ENCODE measurements around the gene SLIT3. TPM values are rescaled to one million over a fixed set of nuclear protein-coding genes. Genes with fewer than 3 reads are reported as not detected.

SLIT3 gene
- total and polyA plus RNA-seq, 4 donors, result 18.1 to 22.5 (median 19.5) TPM

- H3K36me3 ChIP-seq (ENCODE audit: control insufficient read depth, insufficient read depth, low read length), result no peaks in the 10 kb centered on the region
- no peak overlapping the region for H3K4me3 ChIP-seq (ENCODE audit: low read depth, low read length)
- H3K4me1 ChIP-seq (ENCODE audit: control insufficient read depth, insufficient read depth, low read length), result peaks cover 2% of the 10 kb centered on the region
- H3K27me3 ChIP-seq (ENCODE audit: control insufficient read depth, insufficient read depth, low read length), result no peaks in the 10 kb centered on the region
- 20% methylated on average over 1 of the region's 3 CpGs for WGBS (ENCODE audit: insufficient coverage)
- peak in 2 of 6 donors; percentile 20 to 55 for DNase-seq (ENCODE audit: low read depth in 4 of 6, low spot score in 6 of 6)
- H3K9me3 ChIP-seq (ENCODE audit: control insufficient read depth, insufficient read depth, low read length), result no peaks in the 10 kb centered on the region
- no peak overlapping the region for H3K27ac ChIP-seq (ENCODE audit: low read depth, low read length)
Observed at GRCh38 chr5:168656633-168657032, 644.3 kb downstream of the SLIT3 start.

GRCh38 chr5:168655316-168655715, 645.6 kb downstream of the SLIT3 start:
- no peak overlapping the region for H3K4me3 ChIP-seq (ENCODE audit: low read depth, low read length)
- H3K9me3 ChIP-seq (ENCODE audit: control insufficient read depth, insufficient read depth, low read length), result no peaks in the 10 kb centered on the region
- H3K4me1 ChIP-seq (ENCODE audit: control insufficient read depth, insufficient read depth, low read length), result no peaks in the 10 kb centered on the region
- no peak for DNase-seq (ENCODE audit: low read depth in 4 of 6, low spot score in 6 of 6)
- no peaks in the 10 kb centered on the region for H3K36me3 ChIP-seq (ENCODE audit: control insufficient read depth, insufficient read depth, low read length)
- no peak overlapping the region for H3K27ac ChIP-seq (ENCODE audit: low read depth, low read length)
- H3K27me3 ChIP-seq (ENCODE audit: control insufficient read depth, insufficient read depth, low read length), result no peaks in the 10 kb centered on the region
- WGBS (ENCODE audit: insufficient coverage), result no CpG with 5 or more reads among the region's 5 CpGs

GRCh38 chr5:168654211-168654721, 646.7 kb downstream of the SLIT3 start:
- H3K27ac ChIP-seq (ENCODE audit: low read depth, low read length), result peak overlapping the region; percentile 20
- WGBS (ENCODE audit: insufficient coverage), result 61% methylated on average over 9 of the region's 10 CpGs

GRCh38 chr5:168653626-168654025, 647.3 kb downstream of the SLIT3 start:
- no peak for DNase-seq (ENCODE audit: low read depth in 4 of 6, low spot score in 6 of 6)
- Histone ChIP-seq H3K9me3 (ENCODE audit: control insufficient read depth, insufficient read depth, low read length) (no peaks in the 10 kb centered on the region), H3K4me3 (ENCODE audit: low read depth, low read length) (no peak overlapping the region), H3K27ac (ENCODE audit: low read depth, low read length) (no peak overlapping the region), H3K36me3 (ENCODE audit: control insufficient read depth, insufficient read depth, low read length) (no peaks in the 10 kb centered on the region), H3K4me1 (ENCODE audit: control insufficient read depth, insufficient read depth, low read length) (no peaks in the 10 kb centered on the region), H3K27me3 (ENCODE audit: control insufficient read depth, insufficient read depth, low read length) (no peaks in the 10 kb centered on the region)
- 43% methylated on average over 3 of the region's 4 CpGs for WGBS (ENCODE audit: insufficient coverage)

More at GRCh38 chr5:168654211-168654721, 646.7 kb downstream of the SLIT3 start:
- no peaks in the 10 kb centered on the region for H3K9me3 ChIP-seq (ENCODE audit: control insufficient read depth, insufficient read depth, low read length)
- DNase-seq (ENCODE audit: low read depth in 4 of 6, low spot score in 6 of 6), result peak in 1 of 6 donors; percentile 36
- no peaks in the 10 kb centered on the region for H3K36me3 ChIP-seq (ENCODE audit: control insufficient read depth, insufficient read depth, low read length)
- H3K4me3 ChIP-seq (ENCODE audit: low read depth, low read length), result no peak overlapping the region
- no peaks in the 10 kb centered on the region for H3K27me3 ChIP-seq (ENCODE audit: control insufficient read depth, insufficient read depth, low read length)
- H3K4me1 ChIP-seq (ENCODE audit: control insufficient read depth, insufficient read depth, low read length), result no peaks in the 10 kb centered on the region

GRCh38 chr5:168651648-168652047, 649.3 kb downstream of the SLIT3 start:
- Histone ChIP-seq H3K4me1 (ENCODE audit: control insufficient read depth, insufficient read depth, low read length) (no peaks in the 10 kb centered on the region), H3K9me3 (ENCODE audit: control insufficient read depth, insufficient read depth, low read length) (no peaks in the 10 kb centered on the region), H3K4me3 (ENCODE audit: low read depth, low read length) (no peak overlapping the region), H3K27ac (ENCODE audit: low read depth, low read length) (no peak overlapping the region), H3K36me3 (ENCODE audit: control insufficient read depth, insufficient read depth, low read length) (no peaks in the 10 kb centered on the region), H3K27me3 (ENCODE audit: control insufficient read depth, insufficient read depth, low read length) (no peaks in the 10 kb centered on the region)
- no peak for DNase-seq (ENCODE audit: low read depth in 4 of 6, low spot score in 6 of 6)

GRCh38 chr5:168649306-168649705, 651.6 kb downstream of the SLIT3 start:
- H3K4me1 ChIP-seq (ENCODE audit: control insufficient read depth, insufficient read depth, low read length), result no peaks in the 10 kb centered on the region
- no peak for DNase-seq (ENCODE audit: low read depth in 4 of 6, low spot score in 6 of 6)
- no peaks in the 10 kb centered on the region for H3K9me3 ChIP-seq (ENCODE audit: control insufficient read depth, insufficient read depth, low read length)
- WGBS (ENCODE audit: insufficient coverage), result no CpG with 5 or more reads among the region's 2 CpGs
- H3K27me3 ChIP-seq (ENCODE audit: control insufficient read depth, insufficient read depth, low read length), result no peaks in the 10 kb centered on the region
- H3K36me3 ChIP-seq (ENCODE audit: control insufficient read depth, insufficient read depth, low read length), result no peaks in the 10 kb centered on the region
- no peak overlapping the region for H3K4me3 ChIP-seq (ENCODE audit: low read depth, low read length)
- H3K27ac ChIP-seq (ENCODE audit: low read depth, low read length), result no peak overlapping the region

- no peak for DNase-seq (ENCODE audit: low read depth in 4 of 6, low spot score in 6 of 6)
- H3K27me3 ChIP-seq (ENCODE audit: control insufficient read depth, insufficient read depth, low read length), result no peaks in the 10 kb centered on the region
- H3K27ac ChIP-seq (ENCODE audit: low read depth, low read length), result no peak overlapping the region
- no peak overlapping the region for H3K4me3 ChIP-seq (ENCODE audit: low read depth, low read length)
- no peaks in the 10 kb centered on the region for H3K4me1 ChIP-seq (ENCODE audit: control insufficient read depth, insufficient read depth, low read length)
- H3K36me3 ChIP-seq (ENCODE audit: control insufficient read depth, insufficient read depth, low read length), result no peaks in the 10 kb centered on the region
- no peaks in the 10 kb centered on the region for H3K9me3 ChIP-seq (ENCODE audit: control insufficient read depth, insufficient read depth, low read length)
- WGBS (ENCODE audit: insufficient coverage), result no CpG with 5 or more reads among the region's 1 CpG
Observed at GRCh38 chr5:168648576-168648975, 652.4 kb downstream of the SLIT3 start.

- no CpG with 5 or more reads among the region's 1 CpG for WGBS (ENCODE audit: insufficient coverage)
- Histone ChIP-seq H3K27ac (ENCODE audit: low read depth, low read length) (no peak overlapping the region), H3K27me3 (ENCODE audit: control insufficient read depth, insufficient read depth, low read length) (no peaks in the 10 kb centered on the region), H3K4me1 (ENCODE audit: control insufficient read depth, insufficient read depth, low read length) (no peaks in the 10 kb centered on the region), H3K36me3 (ENCODE audit: control insufficient read depth, insufficient read depth, low read length) (no peaks in the 10 kb centered on the region), H3K9me3 (ENCODE audit: control insufficient read depth, insufficient read depth, low read length) (no peaks in the 10 kb centered on the region), H3K4me3 (ENCODE audit: low read depth, low read length) (no peak overlapping the region)
- no peak for DNase-seq (ENCODE audit: low read depth in 4 of 6, low spot score in 6 of 6)
Observed at GRCh38 chr5:168648016-168648415, 652.9 kb downstream of the SLIT3 start.

- no peak overlapping the region for H3K4me3 ChIP-seq (ENCODE audit: low read depth, low read length)
- no peak overlapping the region for H3K27ac ChIP-seq (ENCODE audit: low read depth, low read length)
- H3K4me1 ChIP-seq (ENCODE audit: control insufficient read depth, insufficient read depth, low read length), result no peaks in the 10 kb centered on the region
- H3K27me3 ChIP-seq (ENCODE audit: control insufficient read depth, insufficient read depth, low read length), result no peaks in the 10 kb centered on the region
- H3K36me3 ChIP-seq (ENCODE audit: control insufficient read depth, insufficient read depth, low read length), result no peaks in the 10 kb centered on the region
- no peaks in the 10 kb centered on the region for H3K9me3 ChIP-seq (ENCODE audit: control insufficient read depth, insufficient read depth, low read length)
- DNase-seq (ENCODE audit: low read depth in 4 of 6, low spot score in 6 of 6), result no peak
Observed at GRCh38 chr5:168647083-168647482, 653.9 kb downstream of the SLIT3 start.

- WGBS (ENCODE audit: insufficient coverage), result 93% methylated on average over 5 of the region's 5 CpGs
- no peak overlapping the region for H3K4me3 ChIP-seq (ENCODE audit: low read depth, low read length)
- no peaks in the 10 kb centered on the region for H3K4me1 ChIP-seq (ENCODE audit: control insufficient read depth, insufficient read depth, low read length)
- H3K27me3 ChIP-seq (ENCODE audit: control insufficient read depth, insufficient read depth, low read length), result no peaks in the 10 kb centered on the region
- H3K9me3 ChIP-seq (ENCODE audit: control insufficient read depth, insufficient read depth, low read length), result no peaks in the 10 kb centered on the region
- no peaks in the 10 kb centered on the region for H3K36me3 ChIP-seq (ENCODE audit: control insufficient read depth, insufficient read depth, low read length)
- no peak overlapping the region for H3K27ac ChIP-seq (ENCODE audit: low read depth, low read length)
- no peak for DNase-seq (ENCODE audit: low read depth in 4 of 6, low spot score in 6 of 6)
Observed at GRCh38 chr5:168646335-168646734, 654.6 kb downstream of the SLIT3 start.
